ENCODE measurements around the gene CEP170B. TPM values are rescaled to one million over a fixed set of nuclear protein-coding genes. Genes with fewer than 3 reads are reported as not detected.

Gene CEP170B
- total and polyA plus RNA-seq, 2 of the 13 experiments (the other 11 are each of a cell fraction or from before 2014, with no cell fraction given): 4.3 to 8.8 TPM

DNA sequence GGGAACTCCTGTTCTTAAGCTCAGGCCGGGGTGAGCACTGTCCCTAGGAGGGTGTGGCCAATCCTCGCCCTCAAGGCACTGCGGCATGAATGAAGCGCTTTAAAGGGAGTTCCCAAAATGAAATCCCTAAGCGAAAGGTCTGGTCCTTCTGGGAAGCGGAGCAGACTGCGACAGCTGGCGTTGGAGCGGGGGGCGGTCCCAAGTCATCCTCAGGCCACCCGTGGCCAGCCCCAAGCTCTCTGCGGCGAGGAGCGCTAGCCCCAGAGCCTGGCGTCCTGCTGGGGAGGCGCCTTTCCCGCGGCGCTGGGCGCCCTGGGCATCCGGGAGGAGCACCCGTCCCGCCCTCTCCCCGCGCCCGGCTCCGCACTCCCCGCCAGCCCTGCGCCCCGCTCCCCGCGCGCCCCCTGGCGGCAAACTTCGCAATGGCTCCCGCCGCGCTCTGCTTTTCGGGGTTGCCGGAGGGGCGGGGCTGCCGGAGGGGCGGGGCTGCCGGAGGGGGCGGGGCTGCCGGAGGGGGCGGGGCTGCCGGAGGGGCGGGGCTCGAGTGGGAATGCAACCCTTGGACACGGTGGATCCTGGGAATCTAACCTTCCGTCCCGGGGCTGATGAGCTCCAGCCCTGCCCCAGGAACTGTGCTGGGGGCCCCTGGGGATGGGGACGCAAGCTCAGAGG is 38.7 kb upstream of the CEP170B start (continued):
- TF ChIP-seq ZNF558 (CRISPR knock-in tag; IDR thresholded peaks at IDR 0.05; ENCODE audit: borderline replicate concordance): no peak
- TF ChIP-seq, protein P1, sequence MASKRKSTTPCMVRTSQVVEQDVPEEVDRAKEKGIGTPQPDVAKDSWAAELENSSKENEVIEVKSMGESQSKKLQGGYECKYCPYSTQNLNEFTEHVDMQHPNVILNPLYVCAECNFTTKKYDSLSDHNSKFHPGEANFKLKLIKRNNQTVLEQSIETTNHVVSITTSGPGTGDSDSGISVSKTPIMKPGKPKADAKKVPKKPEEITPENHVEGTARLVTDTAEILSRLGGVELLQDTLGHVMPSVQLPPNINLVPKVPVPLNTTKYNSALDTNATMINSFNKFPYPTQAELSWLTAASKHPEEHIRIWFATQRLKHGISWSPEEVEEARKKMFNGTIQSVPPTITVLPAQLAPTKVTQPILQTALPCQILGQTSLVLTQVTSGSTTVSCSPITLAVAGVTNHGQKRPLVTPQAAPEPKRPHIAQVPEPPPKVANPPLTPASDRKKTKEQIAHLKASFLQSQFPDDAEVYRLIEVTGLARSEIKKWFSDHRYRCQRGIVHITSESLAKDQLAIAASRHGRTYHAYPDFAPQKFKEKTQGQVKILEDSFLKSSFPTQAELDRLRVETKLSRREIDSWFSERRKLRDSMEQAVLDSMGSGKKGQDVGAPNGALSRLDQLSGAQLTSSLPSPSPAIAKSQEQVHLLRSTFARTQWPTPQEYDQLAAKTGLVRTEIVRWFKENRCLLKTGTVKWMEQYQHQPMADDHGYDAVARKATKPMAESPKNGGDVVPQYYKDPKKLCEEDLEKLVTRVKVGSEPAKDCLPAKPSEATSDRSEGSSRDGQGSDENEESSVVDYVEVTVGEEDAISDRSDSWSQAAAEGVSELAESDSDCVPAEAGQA (IDR thresholded peaks at IDR 0.05; ENCODE audit: low read depth): no peak
- TF ChIP-seq, protein P1 (CRISPR knock-in tag; IDR thresholded peaks at IDR 0.05; ENCODE audit: borderline replicate concordance): no peak
- TF ChIP-seq POLR2G (IDR thresholded peaks at IDR 0.05; ENCODE audit: low read depth, low read length): peak; percentile 65
- no peak for TF ChIP-seq GTF2F1 (IDR thresholded peaks at IDR 0.05; ENCODE audit: low read length)
- TF ChIP-seq TFDP2 (CRISPR knock-in tag; IDR thresholded peaks at IDR 0.05): peak; percentile 62
- TF ChIP-seq ZNF782 (CRISPR knock-in tag; IDR thresholded peaks at IDR 0.05; ENCODE audit: borderline replicate concordance): no peak
- TF ChIP-seq DMAP1 (CRISPR knock-in tag; IDR thresholded peaks at IDR 0.05): no peak
- TF ChIP-seq E2F2 (CRISPR knock-in tag; IDR thresholded peaks at IDR 0.05; ENCODE audit: borderline replicate concordance): no peak
- TF ChIP-seq, protein P2, sequence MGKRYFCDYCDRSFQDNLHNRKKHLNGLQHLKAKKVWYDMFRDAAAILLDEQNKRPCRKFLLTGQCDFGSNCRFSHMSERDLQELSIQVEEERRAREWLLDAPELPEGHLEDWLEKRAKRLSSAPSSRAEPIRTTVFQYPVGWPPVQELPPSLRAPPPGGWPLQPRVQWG (CRISPR knock-in tag; IDR thresholded peaks at IDR 0.05; ENCODE audit: borderline replicate concordance, low read depth): no peak
- TF ChIP-seq FIP1L1 (IDR thresholded peaks at IDR 0.05; ENCODE audit: borderline replicate concordance, insufficient read depth, low read depth, low read length): no peak
- no peak for TF ChIP-seq ZFP36 (IDR thresholded peaks at IDR 0.05; ENCODE audit: borderline replicate concordance, low read depth, low read length, partially characterized antibody)
- no peak for TF ChIP-seq ZNF720 (CRISPR knock-in tag; IDR thresholded peaks at IDR 0.05)
- no peak for TF ChIP-seq ZNF326 (CRISPR knock-in tag; IDR thresholded peaks at IDR 0.05; ENCODE audit: borderline replicate concordance)
- TF ChIP-seq ZSCAN22 (CRISPR knock-in tag; IDR thresholded peaks at IDR 0.05): no peak
- no peak for TF ChIP-seq ZNF24 (IDR thresholded peaks at IDR 0.05)
- no peak for TF ChIP-seq SMAD1 (CRISPR knock-in tag; IDR thresholded peaks at IDR 0.05; ENCODE audit: borderline replicate concordance, low read depth)
